Activated T-cell treated with anti-CD3 and anti-CD28 coated beads, Interleukin-2, amount 50 U/mL, for 48 hours (primary cell): Measurements from ENCODE around the gene SPATA31E1.
"Not testable (repeated sequence)": the region's sequence is repeated elsewhere in the genome, so short reads cannot be mapped to it uniquely, and the experiment has no call there.

ENCODE experiments used
- DNase-seq, 2 experiments: peaks; one replicate each; pipeline ENCODE4 v3.0.0-alpha.2; 2020

Gene SPATA31E1

GRCh38 chr9:87886210-87886932, 3.7 kb downstream of the SPATA31E1 start:
- DNase-seq = no peak

DNA sequence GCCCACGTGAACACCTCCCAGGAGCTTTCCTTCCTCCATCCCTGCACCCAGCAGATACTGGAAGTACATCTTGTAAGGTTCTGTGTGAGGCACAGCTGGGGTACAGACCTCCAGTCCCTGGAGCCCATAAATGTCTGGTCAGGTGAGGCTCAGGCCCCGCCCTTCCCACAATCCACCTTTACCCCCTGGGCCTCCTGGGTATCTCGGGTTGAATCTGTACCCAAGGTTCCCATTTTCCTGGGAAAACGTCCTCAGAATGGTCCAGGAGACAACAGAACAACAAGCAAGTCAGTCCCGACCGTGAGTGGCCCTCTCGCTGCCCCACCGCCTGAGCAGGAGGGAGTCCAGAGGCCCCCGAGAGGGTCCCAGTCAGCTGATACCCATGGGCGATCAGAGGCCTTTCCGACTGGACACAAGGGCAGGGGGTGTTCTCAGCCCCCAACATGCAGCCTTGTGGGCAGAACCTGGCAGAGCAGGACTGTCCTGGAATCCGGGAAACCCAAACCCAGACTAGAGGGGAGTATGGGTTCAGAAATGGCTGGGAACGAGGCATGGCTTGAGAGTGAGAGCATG, 4.3 kb downstream of the SPATA31E1 start:
- no peak for DNase-seq

DNA sequence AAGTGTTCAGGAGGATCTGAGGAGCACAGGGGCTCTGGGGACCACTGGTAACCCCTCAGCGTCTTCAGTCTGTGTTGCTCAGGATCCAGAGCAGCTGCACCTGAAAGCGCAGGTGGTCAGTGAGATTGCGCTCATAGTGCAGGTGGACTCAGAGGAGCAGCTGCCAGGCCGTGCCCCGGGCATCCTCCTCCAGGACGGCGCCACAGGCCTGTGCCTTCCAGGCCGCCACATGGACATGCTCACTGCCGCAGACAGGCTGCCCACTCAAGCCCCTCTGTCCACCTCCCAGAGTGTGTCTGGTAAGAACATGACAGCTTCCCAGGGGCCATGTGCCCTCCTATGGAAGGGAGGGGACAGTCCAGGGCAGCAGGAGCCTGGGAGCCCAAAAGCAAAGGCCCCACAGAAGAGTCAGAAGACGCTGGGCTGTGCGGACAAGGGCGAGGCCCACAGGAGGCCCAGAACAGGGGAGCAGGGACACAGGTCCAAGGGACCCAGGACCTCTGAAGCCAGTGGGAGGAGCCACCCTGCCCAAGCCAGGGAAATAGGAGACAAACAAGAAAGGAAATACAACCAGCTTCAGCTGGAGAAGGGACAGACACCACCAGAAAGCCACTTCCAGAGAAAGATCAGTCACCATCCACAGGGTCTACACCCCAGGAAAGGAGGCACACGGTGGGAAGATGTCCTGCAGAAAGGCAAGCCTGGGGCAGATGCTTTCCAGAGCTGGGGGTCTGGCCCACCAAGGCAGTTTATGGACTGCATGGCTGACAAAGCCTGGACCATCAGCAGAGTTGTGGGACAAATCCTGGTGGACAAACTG, 5.2 kb downstream of the SPATA31E1 start:
- DNase-seq = no peak

DNA sequence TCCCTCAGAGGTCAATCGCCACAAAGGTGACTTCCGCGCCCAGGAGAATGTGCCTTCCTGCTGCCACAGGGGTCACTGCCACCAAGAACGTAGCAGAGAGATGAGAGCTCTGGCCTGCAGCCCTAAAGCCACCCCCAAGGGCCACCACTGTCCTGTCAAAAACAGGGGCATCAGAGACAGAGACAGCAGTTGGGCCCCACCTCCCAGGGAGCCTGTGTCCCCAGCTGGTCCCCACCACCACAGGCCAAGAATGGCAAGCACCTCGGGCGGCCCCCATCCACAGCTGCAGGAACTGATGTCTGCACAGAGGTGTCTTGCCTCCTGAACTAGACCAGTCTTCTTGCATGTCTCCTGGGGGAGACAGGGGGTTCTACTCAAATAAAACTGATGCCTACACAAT, 5.8 kb downstream of the SPATA31E1 start:
- no peak for DNase-seq

DNA sequence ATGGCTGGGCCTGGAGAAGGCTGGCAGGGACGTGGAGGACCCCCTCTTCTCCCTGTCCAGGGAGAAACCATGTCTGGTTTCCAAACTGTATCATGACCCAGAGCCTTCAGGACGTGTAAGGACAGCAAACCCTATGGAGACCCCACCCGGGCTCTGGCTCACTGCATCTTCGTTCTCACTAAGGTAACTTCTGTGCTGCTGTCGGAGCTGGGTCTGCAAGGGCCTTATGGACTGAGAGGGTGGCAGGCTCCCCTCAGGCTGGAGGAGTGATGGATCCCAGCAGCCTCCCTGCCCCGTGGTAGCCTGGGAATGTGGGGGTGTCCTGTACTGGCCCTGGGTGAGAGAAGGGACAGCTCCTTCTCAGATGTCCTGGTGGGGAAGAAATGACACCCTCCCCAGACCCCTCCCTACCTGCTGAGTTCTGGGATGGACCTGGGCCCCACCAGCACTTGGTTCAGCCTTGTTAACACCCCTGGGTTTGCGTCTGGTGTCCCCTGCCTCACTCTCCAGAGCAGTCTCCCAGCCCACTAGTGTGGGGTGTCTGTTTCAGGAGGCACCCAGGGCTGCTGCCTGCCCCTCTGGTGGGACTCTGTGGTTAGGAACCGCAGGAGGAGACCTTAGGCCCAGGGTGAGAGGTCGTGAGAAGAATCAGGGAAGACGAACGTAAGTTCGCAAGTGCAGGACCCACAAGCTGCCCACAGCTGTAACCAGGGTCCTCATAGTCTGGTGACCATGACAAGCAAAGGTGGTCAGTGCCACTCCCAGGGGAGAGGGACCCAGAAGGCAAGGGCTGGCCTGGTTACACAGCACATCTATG, 6.6 kb downstream of the SPATA31E1 start:
- no peak for DNase-seq

- DNase-seq = peak in 1 of 2 experiments; percentile 11
Observed at GRCh38 chr9:87889882-87890252, 7.2 kb downstream of the SPATA31E1 start.

GRCh38 chr9:87890837-87891236, 8.2 kb downstream of the SPATA31E1 start:
- no peak for DNase-seq

DNA sequence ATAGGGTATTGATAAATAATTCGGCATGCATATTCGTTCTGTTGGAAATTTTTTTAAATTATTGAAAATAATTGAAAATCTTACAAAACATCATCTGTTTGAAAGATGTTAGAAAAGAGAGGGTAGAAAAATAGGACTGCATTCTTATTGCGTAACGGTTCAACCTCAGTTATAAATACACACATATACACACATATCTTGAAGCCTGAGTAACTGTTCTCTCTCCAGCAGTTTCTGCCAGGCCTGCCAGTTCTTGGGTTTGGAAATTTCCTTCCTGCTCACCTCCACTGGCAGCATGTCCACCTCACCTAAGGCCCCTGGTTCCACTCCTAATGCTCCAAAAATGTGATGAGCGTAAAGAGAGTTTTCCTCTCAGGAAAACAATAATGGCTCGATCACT, 9.1 kb downstream of the SPATA31E1 start:
- no peak for DNase-seq

GRCh38 chr9:87892956-87893355, 10.3 kb downstream of the SPATA31E1 start:
- no peak for DNase-seq

GRCh38 chr9:87894998-87895625, 12.4 kb downstream of the SPATA31E1 start:
- no peak for DNase-seq

- DNase-seq = no peak
Observed at GRCh38 chr9:87896891-87897290, 14.2 kb downstream of the SPATA31E1 start.

DNA sequence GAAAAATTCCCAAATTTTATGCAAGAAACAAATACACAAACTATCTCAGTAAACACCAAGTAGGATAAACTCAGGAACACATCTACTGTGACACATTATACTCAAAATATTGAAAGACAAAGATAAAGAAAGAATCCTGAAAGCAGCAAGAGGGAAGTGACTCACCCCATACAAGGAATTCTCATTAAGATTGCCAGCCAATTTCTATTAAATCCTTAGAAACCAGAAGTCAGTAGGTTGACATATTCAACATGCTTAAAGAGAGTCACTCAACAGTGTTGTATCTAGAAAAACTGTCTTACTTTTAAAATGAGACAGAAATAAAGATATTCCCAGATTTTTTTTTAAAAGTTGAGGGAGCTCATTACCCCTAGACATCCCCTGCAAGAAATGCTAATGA, 15.5 kb downstream of the SPATA31E1 start:
- no peak for DNase-seq

DNA sequence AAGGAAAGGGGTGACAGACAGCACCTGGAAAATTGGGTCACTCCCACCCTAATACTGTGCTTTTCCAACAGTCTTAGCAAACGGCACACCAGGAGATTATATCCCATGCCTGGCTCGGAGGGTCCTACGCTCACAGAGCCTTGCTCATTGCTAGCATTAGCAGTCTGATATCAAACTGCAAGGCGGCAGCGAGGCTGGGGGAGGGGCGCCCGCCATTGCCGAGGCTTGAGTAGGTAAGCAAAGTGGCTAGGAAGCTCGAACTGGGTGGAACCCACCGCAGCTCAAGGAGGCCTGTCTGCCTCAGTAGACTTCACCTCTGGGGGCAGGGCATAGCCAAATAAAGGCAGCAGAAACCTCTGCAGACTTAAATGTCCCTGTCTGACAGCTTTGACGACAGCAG, 19.7 kb downstream of the SPATA31E1 start:
- DNase-seq = not testable (repeated sequence)

DNA sequence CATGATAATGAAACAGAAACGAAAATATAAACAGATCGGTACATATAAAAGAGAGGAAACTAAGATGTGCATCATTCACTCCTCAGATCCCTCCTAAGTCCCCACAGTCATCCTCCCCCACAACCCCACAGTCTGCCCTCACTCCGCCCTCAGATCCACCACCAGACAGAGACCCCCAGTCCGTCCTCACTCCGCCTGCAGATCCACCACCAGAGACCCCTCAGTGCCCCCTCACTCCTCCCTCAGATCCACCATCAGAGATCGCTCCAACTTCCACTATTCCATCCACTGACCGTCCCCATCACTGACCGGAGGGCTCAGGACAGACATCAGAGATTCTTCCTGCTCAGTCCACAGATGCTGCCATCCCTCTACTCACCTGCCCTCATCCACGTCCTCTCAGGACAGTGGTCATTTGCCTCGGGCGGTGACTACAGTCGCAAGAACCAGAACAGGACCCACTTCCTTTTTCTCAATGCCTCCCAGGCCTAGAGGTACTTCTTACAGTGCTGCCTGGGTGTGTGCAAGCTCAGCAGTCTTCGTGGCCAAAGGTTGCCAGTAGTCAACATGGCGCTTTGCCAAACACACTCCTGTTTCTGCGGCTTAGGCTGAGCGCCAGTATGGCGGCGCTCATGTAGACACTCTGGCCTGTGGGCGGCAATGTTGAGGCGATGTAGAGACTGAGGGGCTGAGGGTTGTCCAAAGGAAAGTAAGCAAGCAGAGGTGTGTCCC, 26.8 kb downstream of the SPATA31E1 start:
- no peak for DNase-seq

DNA sequence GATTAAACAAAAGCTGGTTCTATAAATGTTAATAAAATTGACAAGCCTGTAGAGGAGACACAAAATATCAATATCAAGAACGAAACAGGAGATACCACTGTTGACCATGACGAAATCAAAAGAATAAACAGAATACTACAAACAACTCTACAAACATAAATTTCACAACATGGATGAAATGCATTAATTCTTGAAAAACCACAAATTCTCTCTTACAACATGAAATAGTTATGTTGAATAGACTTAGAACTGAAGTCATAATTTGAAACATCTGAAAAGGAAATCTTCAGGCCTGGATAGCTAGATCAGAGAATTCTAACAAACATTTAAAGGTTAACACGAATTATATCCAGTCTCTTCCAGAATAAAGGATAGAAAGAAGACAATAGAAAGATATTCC, 28.1 kb downstream of the SPATA31E1 start:
- DNase-seq = no peak

DNA sequence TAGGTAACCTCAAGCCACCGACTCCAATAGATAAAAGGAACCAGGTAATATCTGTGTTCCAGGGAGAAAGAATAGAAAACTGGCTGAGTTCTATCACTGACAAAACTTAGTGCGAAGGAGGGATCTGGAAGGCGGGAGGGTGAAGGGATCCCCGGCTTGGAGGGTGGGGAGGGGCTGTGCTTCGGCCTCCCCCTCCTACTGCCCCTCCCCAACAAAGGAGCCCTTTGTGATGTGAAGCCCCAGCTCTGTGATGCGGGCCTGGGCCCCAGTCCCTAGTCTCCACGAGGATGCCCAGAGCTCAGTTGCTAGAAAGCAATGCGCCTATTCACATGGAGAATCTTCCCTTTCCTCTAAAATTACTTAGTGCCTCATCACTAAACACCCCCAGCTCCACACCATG, 35.0 kb downstream of the SPATA31E1 start, which contains the start of gene SPATA31C1:
TSS of gene SPATA31C1 (plus strand) at position 301 of the 400 bp plus-strand sequence.
- DNase-seq = not testable (repeated sequence)

GRCh38 chr9:87919013-87919412, 36.3 kb downstream of the SPATA31E1 start:
- not testable (repeated sequence) for DNase-seq

GRCh38 chr9:87921561-87921960, 38.9 kb downstream of the SPATA31E1 start:
- DNase-seq = not testable (repeated sequence)

DNA sequence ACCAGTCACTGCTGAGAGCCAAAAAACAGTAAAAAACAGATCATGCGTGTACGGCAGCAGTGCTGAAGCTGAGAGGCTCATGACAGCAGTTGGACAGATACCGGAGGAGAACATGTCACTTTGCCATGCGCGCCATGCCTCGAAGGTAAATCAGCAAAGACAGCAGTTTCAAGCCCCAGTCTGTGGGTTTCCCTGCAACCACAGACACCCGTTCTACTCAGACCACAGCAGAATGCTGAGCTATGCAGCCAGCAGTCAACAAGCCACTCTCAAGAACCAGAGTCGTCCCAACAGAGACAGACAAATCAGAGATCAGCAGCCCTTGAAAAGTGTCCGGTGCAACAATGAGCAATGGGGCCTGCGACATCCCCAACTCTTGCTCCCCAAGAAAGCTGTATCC, 40.3 kb downstream of the SPATA31E1 start:
- DNase-seq = peak; percentile 31 to 41

DNA sequence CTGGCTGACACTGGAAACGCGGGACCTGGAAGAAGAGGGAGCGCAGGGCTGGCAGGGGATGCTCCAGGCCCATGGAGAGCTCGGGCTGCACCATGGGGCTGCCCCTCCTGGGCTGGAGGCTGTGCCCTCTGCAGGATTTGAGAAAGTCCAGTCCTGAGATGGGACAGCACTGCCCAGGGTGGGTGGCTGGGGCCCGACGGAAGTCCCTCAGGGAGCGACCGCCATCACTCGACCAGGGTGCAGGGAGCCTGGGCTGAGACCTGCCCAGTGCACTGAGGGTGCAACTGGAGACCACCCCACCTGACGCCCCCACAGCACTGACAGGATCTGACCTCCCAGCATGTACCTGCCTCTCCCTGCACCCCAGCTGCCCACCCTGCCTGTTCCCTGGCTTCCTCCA, 42.2 kb downstream of the SPATA31E1 start:
- DNase-seq = not testable (repeated sequence)

- DNase-seq = not testable (repeated sequence)
Observed at GRCh38 chr9:87929152-87929551, 46.5 kb downstream of the SPATA31E1 start.

DNA sequence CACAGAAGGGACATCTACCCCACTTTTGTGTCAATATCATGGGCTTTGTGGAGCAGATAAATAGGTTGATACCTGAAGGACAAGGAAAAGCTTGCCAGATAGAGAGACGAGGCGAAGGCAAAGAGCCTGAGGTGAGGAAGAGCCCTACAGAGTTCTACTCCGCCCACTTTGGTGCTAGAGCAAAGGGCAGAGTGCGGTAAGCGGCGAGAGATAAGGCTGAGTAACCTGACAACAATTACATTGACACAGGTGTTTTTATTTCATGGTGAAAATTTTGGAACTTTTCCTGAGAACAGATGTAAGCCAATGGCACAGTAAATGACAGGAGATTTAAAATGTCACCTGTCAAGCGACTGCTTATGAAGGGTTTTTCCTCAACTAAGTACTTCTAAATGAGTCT, 51.8 kb downstream of the SPATA31E1 start:
- not testable (repeated sequence) for DNase-seq
